ENCODE measurements around the gene CYTH1.

GRCh38 chr17:78808163-78808562, 26.1 kb upstream of the CYTH1 start:
- TF ChIP-seq REST (IDR thresholded peaks at IDR 0.05; ENCODE audit: low read depth) (no peak), RAD21 (IDR thresholded peaks at IDR 0.05; ENCODE audit: low read depth) (no peak)

All from Ishikawa (cell line).